GM19468 (cell line): ENCODE measurements around the gene TMEM87B.
"Not testable (repeated sequence)": the region's sequence is repeated elsewhere in the genome, so short reads cannot be mapped to it uniquely, and the experiment has no call there.

Experiments used
- ATAC-seq: cut with Tn5 transposase; IDR thresholded peaks from one replicate; pipeline ENCODE4 v1.9.1; 2021; ENCODE audit warnings: mild to moderate bottlenecking, moderate library complexity, moderate number of reproducible peaks; ENCODE audit not compliant: unreplicated experiment; ENCODE audit errors: extremely low read depth

The TMEM87B gene

GRCh38 chr2:112109278-112109677, 54.2 kb downstream of the TMEM87B start:
- ATAC-seq, result no peak

GRCh38 chr2:112110966-112111365, 55.9 kb downstream of the TMEM87B start:
- ATAC-seq, result no peak

- ATAC-seq, result not testable (repeated sequence)
Observed at GRCh38 chr2:112113354-112113753, 58.3 kb downstream of the TMEM87B start.

GRCh38 chr2:112118148-112118547, 63.1 kb downstream of the TMEM87B start:
- ATAC-seq, result no peak

- ATAC-seq, result no peak
Observed at GRCh38 chr2:112121682-112122254, 66.7 kb downstream of the TMEM87B start.

GRCh38 chr2:112129060-112129459, 74.0 kb downstream of the TMEM87B start:
- ATAC-seq, result no peak

GRCh38 chr2:112133344-112133743, 78.3 kb downstream of the TMEM87B start:
- ATAC-seq, result no peak

GRCh38 chr2:112134120-112134519, 79.1 kb downstream of the TMEM87B start:
- no peak for ATAC-seq

GRCh38 chr2:112136096-112136495, 81.0 kb downstream of the TMEM87B start:
- ATAC-seq, result no peak

GRCh38 chr2:112137516-112138158, 82.6 kb downstream of the TMEM87B start:
- ATAC-seq, result no peak

- ATAC-seq, result no peak
Observed at GRCh38 chr2:112138159-112139032, 83.3 kb downstream of the TMEM87B start, which contains the start of gene FBLN7. FBLN7 (plus strand) TSS chr2:112138385; CDS start chr2:112138656, 271 bp downstream.

- ATAC-seq, result not testable (repeated sequence)
Observed at GRCh38 chr2:112139033-112139614, 84.1 kb downstream of the TMEM87B start.

GRCh38 chr2:112139661-112140204, 84.7 kb downstream of the TMEM87B start:
- ATAC-seq, result not testable (repeated sequence)

- no peak for ATAC-seq
Observed at GRCh38 chr2:112140205-112140802, 85.2 kb downstream of the TMEM87B start.

- ATAC-seq, result no peak
Observed at GRCh38 chr2:112140899-112141625, 86.0 kb downstream of the TMEM87B start.

- ATAC-seq, result no peak
Observed at GRCh38 chr2:112141626-112142007, 86.5 kb downstream of the TMEM87B start.

GRCh38 chr2:112142525-112143078, 87.5 kb downstream of the TMEM87B start:
- ATAC-seq, result no peak

- no peak for ATAC-seq
Observed at GRCh38 chr2:112143150-112143549, 88.1 kb downstream of the TMEM87B start.

GRCh38 chr2:112144966-112145365, 89.9 kb downstream of the TMEM87B start:
- no peak for ATAC-seq
